Measurements from ENCODE around the gene MGA.

Gene MGA

GRCh38 chr15:41810651-41811431, 150.6 kb downstream of the MGA start:
- no peak for DNase-seq

- DNase-seq: peak; percentile 14
Measured at GRCh38 chr15:41811432-41812195, 151.4 kb downstream of the MGA start.

DNA sequence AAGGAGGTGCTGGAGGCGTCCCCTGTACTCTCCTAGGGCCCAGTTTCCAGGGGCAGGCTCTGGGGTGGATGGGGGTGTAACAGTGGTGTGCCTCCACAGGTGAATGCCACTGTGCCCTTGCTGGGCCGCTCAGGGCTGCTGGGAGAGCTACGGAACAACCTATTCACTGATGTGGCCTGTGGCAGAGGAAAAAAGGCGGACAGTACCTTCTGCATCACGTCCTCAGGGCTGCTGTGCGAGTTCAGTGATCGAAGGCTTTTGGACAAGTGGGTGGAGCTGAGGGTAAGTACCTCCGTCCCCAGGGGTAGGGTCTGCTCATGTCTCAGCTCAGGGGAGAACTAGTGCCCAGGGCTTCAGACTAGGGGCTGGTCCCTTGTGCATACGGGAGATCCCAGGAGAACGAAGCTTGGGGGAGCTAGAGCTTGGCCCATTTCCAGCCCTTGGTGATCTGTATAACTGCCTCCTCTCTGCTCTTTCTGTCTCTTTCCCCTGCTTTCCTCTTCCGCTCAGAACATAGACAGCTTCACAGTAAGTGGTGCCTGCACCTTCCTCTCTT, 152.7 kb downstream of the MGA start:
- DNase-seq: no peak

GRCh38 chr15:41813426-41813825, 153.2 kb downstream of the MGA start:
- no peak for DNase-seq

DNA sequence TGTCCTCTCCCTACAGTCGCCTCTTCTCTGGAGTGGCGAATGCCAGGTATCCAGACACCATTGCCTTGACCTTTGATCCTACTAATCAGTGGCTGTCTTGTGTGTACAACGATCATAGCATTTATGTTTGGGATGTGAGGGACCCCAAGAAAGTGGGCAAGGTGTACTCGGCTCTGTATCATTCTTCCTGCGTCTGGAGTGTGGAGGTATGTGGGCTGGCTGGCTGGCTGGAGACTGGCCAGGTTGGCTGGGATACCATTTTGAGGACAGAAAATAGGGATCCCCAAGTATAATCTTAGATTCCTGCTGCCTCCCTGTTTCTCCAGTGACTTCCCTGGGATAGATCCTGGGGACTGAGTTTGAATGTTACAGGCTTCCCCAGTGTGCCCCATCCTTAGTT, 154.3 kb downstream of the MGA start:
- DNase-seq: no peak

GRCh38 chr15:41816788-41817187, 156.6 kb downstream of the MGA start:
- no peak for DNase-seq

- no peak for DNase-seq
Measured at GRCh38 chr15:41817327-41817726, 157.1 kb downstream of the MGA start.

GRCh38 chr15:41817781-41818180, 157.6 kb downstream of the MGA start:
- DNase-seq: no peak

- DNase-seq: no peak
Measured at GRCh38 chr15:41819455-41820050, 159.3 kb downstream of the MGA start.

GRCh38 chr15:41820791-41821423, 160.7 kb downstream of the MGA start:
- DNase-seq: no peak

DNA sequence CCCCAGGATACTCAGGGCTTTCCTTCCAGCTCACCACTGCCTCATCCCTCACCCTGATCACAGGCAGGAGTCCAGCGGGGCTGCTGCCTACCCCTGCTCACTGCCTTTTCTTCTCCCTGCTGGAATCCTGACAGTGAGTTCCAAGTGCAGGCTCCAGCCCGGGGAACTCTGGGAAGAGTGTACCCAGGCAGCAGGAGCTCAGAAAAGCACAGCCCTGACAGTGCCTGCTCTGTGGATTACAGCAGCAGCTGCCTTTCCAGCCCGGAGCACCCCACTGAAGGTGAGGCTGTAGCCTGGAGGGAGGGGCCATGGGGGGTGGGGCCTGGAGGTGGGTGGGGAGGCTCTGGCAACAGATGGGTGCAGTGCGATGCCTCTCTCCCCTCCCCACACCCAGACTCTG, 161.6 kb downstream of the MGA start:
- DNase-seq: no peak

DNA sequence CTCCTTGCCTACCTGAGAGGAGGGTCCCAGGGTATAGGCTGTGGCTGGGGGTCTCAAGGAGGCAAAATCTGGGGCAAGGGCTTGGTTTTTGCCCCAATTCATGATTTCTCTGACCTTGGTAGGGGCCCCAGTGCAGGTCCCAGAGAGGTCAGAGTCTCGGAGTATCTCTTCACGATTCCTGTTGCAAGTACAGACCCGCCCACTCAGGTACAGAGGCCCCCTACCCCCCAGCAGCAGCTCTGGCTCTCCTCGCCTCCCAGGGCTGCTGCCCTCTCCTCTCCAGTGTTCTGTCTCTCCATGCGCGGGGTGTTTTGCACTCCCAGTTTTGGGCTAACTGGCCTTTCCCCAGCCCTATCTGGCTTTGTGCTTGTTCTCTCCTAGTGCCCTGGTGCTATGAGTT, 162.3 kb downstream of the MGA start:
- no peak for DNase-seq

All from NCI-H2227 treated with DMSO at 0.1 percent for 48 hours (cell line).